ENCODE measurements around the gene MIER2.

GRCh38 chr19:343941-344624 is 513 bp downstream of the MIER2 start:
- TF ChIP-seq, protein P1, sequence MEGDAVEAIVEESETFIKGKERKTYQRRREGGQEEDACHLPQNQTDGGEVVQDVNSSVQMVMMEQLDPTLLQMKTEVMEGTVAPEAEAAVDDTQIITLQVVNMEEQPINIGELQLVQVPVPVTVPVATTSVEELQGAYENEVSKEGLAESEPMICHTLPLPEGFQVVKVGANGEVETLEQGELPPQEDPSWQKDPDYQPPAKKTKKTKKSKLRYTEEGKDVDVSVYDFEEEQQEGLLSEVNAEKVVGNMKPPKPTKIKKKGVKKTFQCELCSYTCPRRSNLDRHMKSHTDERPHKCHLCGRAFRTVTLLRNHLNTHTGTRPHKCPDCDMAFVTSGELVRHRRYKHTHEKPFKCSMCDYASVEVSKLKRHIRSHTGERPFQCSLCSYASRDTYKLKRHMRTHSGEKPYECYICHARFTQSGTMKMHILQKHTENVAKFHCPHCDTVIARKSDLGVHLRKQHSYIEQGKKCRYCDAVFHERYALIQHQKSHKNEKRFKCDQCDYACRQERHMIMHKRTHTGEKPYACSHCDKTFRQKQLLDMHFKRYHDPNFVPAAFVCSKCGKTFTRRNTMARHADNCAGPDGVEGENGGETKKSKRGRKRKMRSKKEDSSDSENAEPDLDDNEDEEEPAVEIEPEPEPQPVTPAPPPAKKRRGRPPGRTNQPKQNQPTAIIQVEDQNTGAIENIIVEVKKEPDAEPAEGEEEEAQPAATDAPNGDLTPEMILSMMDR (IDR thresholded peaks at IDR 0.05; ENCODE audit: borderline replicate concordance, extremely low read depth, low read length, poor library complexity, severe bottlenecking), result no peak
- no peak for TF ChIP-seq EZH2 (IDR thresholded peaks at IDR 0.05; ENCODE audit: borderline replicate concordance, low read depth, low read length, severe bottlenecking)
